ENCODE results near the gene SCN4A.

Gene SCN4A

DNA sequence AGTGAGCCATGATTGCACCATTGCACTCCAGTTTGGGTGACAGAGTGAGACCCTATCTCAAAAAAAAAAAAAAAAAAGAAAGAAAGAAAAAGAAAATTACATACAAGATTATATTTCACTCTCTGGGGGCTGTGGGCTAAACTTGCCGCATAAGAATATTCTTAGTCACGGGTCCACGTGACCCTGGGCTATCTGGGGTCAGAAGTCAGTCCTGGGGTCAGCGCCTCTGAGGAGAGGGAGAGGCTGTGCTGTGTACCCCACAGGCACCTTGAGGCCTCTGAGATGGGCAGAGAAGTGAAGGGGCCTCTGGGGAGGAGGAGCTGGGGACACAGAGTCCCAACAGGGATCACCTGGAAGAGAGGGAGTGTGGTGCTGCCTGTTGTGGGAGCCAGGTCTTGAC lies 34.8 kb downstream of the SCN4A start:
- Histone ChIP-seq H3K4me3 (ENCODE audit: low read depth in 1 of 2, low read length in 2 of 2) (no peak overlapping the region), H2AFZ (ENCODE audit: low read depth, low read length) (no peak overlapping the region), H3K27ac (ENCODE audit: low read length) (no peak overlapping the region), H3K4me1 (ENCODE audit: insufficient read depth, low read length) (peaks cover 3% of the 10 kb centered on the region; the same call in 1 of the 2 replicates), H3K4me2 (ENCODE audit: insufficient read depth, low read length) (no peak overlapping the region), H3K36me3 (ENCODE audit: insufficient read depth, low read length) (no peaks in the 10 kb centered on the region), H3K9me3 (ENCODE audit: insufficient read depth, low read length, severe bottlenecking) (no peaks in the 10 kb centered on the region), H4K20me1 (ENCODE audit: insufficient read depth, low read length) (no peaks in the 10 kb centered on the region), H3K27me3 (ENCODE audit: insufficient read depth, low read length, poor library complexity) (no peaks in the 10 kb centered on the region), H3K79me2 (ENCODE audit: insufficient read depth, low read length) (no peaks in the 10 kb centered on the region), H3K9ac (ENCODE audit: low read depth, low read length) (no peak overlapping the region)
- no peak for ATAC-seq (ENCODE audit: insufficient read depth, low read depth)
- TF ChIP-seq, protein P1, sequence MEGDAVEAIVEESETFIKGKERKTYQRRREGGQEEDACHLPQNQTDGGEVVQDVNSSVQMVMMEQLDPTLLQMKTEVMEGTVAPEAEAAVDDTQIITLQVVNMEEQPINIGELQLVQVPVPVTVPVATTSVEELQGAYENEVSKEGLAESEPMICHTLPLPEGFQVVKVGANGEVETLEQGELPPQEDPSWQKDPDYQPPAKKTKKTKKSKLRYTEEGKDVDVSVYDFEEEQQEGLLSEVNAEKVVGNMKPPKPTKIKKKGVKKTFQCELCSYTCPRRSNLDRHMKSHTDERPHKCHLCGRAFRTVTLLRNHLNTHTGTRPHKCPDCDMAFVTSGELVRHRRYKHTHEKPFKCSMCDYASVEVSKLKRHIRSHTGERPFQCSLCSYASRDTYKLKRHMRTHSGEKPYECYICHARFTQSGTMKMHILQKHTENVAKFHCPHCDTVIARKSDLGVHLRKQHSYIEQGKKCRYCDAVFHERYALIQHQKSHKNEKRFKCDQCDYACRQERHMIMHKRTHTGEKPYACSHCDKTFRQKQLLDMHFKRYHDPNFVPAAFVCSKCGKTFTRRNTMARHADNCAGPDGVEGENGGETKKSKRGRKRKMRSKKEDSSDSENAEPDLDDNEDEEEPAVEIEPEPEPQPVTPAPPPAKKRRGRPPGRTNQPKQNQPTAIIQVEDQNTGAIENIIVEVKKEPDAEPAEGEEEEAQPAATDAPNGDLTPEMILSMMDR (IDR thresholded peaks at IDR 0.05; ENCODE audit: borderline replicate concordance, extremely low read depth, low read length, poor library complexity, severe bottlenecking), result no peak
- no peak for TF ChIP-seq EZH2 (IDR thresholded peaks at IDR 0.05; ENCODE audit: borderline replicate concordance, low read depth, low read length, severe bottlenecking)
- DNase-seq, result no peak

DNA sequence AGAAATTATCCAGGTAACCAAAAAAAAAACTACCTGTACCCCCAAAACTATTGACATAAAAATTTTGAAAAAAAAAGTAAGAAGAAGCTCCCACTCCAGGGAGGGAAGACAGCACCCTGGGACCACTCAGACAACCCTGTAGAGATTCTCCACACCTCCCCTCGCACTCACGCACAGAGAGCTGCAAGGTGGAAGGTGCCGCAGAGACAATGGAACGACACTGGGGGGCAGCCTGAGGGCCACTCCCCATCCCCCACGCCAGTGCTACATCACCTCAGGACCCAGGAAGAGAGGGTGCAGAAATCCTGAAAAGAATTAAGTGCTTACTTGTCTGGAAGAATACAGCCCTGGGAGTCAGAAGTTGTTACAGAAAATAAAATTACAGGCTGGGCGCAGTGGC lies 35.4 kb downstream of the SCN4A start:
- Histone ChIP-seq H3K27ac (ENCODE audit: low read length) (no peak overlapping the region), H2AFZ (ENCODE audit: low read depth, low read length) (no peak overlapping the region), H3K4me1 (ENCODE audit: insufficient read depth, low read length) (peaks cover 9% of the 10 kb centered on the region), H3K9ac (ENCODE audit: low read depth, low read length) (no peak overlapping the region), H3K36me3 (ENCODE audit: insufficient read depth, low read length) (no peaks in the 10 kb centered on the region), H3K4me2 (ENCODE audit: insufficient read depth, low read length) (no peak overlapping the region), H3K79me2 (ENCODE audit: insufficient read depth, low read length) (no peaks in the 10 kb centered on the region), H3K4me3 (ENCODE audit: low read depth in 1 of 2, low read length in 2 of 2) (no peak overlapping the region), H3K27me3 (ENCODE audit: insufficient read depth, low read length, poor library complexity) (no peaks in the 10 kb centered on the region), H3K9me3 (ENCODE audit: insufficient read depth, low read length, severe bottlenecking) (no peaks in the 10 kb centered on the region), H4K20me1 (ENCODE audit: insufficient read depth, low read length) (no peaks in the 10 kb centered on the region)
- no peak for DNase-seq
- no peak for TF ChIP-seq EZH2 (IDR thresholded peaks at IDR 0.05; ENCODE audit: borderline replicate concordance, low read depth, low read length, severe bottlenecking)
- TF ChIP-seq, protein P1 (IDR thresholded peaks at IDR 0.05; ENCODE audit: borderline replicate concordance, extremely low read depth, low read length, poor library complexity, severe bottlenecking), result no peak
- no peak for ATAC-seq (ENCODE audit: insufficient read depth, low read depth)

DNA sequence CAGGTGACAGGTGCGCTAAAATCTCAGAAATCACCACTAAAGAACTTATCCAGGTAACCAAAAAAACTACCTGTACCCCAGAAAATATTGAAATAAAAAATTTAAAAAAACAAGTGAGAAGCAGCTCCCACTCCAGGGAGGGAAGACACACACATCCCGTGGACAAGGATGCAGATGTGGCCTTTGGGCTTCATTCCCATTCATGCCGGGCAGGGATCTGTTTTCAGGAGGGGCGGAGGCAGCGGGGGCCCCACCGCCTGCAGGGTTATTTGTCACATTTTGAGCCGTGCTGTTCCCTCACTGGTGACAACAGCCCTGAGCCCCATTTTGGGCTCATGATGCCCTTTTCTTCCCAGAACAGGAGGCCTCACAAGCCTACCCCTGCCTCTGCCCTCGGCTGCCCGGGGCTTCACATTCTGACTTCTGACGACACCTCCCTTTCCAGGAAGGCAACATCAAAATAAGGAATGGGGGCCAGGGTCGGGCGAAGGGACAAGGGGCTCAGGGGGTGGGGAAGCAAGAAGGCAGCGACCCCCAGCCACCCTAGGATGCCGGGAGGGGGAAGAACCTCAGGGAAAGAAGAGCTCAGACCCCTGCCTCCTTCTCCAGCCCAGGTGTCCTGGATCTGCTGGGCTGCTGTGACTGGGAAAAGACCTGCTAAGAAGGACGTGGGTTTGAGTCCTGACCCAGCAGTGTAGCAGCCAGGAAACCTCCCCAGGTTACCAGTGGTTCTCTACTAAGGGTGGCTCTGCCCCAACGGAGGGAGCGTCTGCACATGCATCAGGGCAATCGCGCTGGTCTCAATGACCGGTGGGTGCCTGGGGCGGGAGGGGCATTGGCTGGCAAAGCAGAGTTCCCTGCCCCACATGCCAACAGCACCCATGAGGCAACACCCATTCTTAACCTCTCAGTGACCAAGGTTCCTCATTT lies 38.3 kb downstream of the SCN4A start:
- no peaks in the 10 kb centered on the region for H3K9me3 ChIP-seq (ENCODE audit: insufficient read depth, low read length, severe bottlenecking)
- H3K27ac ChIP-seq (ENCODE audit: low read length), result no peak overlapping the region
- H3K36me3 ChIP-seq (ENCODE audit: insufficient read depth, low read length), result no peaks in the 10 kb centered on the region
- H2AFZ ChIP-seq (ENCODE audit: low read depth, low read length), result no peak overlapping the region
- ATAC-seq (ENCODE audit: insufficient read depth, low read depth), result no peak
- no peak overlapping the region for H3K4me2 ChIP-seq (ENCODE audit: insufficient read depth, low read length)
- DNase-seq, result no peak
- no peaks in the 10 kb centered on the region for H3K79me2 ChIP-seq (ENCODE audit: insufficient read depth, low read length)
- H3K9ac ChIP-seq (ENCODE audit: low read depth, low read length), result no peak overlapping the region
- TF ChIP-seq, protein P1 (IDR thresholded peaks at IDR 0.05; ENCODE audit: borderline replicate concordance, extremely low read depth, low read length, poor library complexity, severe bottlenecking), result no peak
- no peak for TF ChIP-seq EZH2 (IDR thresholded peaks at IDR 0.05; ENCODE audit: borderline replicate concordance, low read depth, low read length, severe bottlenecking)
- H3K27me3 ChIP-seq (ENCODE audit: insufficient read depth, low read length, poor library complexity), result no peaks in the 10 kb centered on the region
- H3K4me1 ChIP-seq (ENCODE audit: insufficient read depth, low read length), result peaks cover 22% of the 10 kb centered on the region
- no peaks in the 10 kb centered on the region for H4K20me1 ChIP-seq (ENCODE audit: insufficient read depth, low read length)
- H3K4me3 ChIP-seq (ENCODE audit: low read depth in 1 of 2, low read length in 2 of 2), result no peak overlapping the region

All from DND-41 (cell line).